Esophagus squamous epithelium (tissue), 4 donors: Measurements from ENCODE around the gene BMF.

ENCODE experiments used
- CTCF ChIP-seq, 6 experiments: fragments of 450-650 bp in 4 of 6; fragments of 200-600 bp in 2 of 6; sonication (generic) in 2 of 6; IDR thresholded peaks; one replicate each; pipeline ENCODE4 v1.5.1; 2016 to 2019; ENCODE audit warnings: antibody characterized with exemption in 6 of 6, mild to moderate bottlenecking in 4 of 6, moderate library complexity in 4 of 6
- POLR2A ChIP-seq, 4 donors: fragments of 450-650 bp; IDR thresholded peaks; one replicate each; pipeline ENCODE4 v1.6.1; 2017; ENCODE audit warnings: antibody characterized with exemption in 4 of 4, mild to moderate bottlenecking in 4 of 4, moderate library complexity in 3 of 4

- no peak for TF ChIP-seq CTCF (IDR thresholded peaks at IDR 0.05)
- no peak for TF ChIP-seq POLR2A (IDR thresholded peaks at IDR 0.05)
Observed at GRCh38 chr15:40134885-40135284, 26.2 kb upstream of the BMF start.
